ENCODE measurements around the gene PTBP1.
"Not testable (repeated sequence)": the region's sequence is repeated elsewhere in the genome, so short reads cannot be mapped to it uniquely, and the experiment has no call there.

DNA sequence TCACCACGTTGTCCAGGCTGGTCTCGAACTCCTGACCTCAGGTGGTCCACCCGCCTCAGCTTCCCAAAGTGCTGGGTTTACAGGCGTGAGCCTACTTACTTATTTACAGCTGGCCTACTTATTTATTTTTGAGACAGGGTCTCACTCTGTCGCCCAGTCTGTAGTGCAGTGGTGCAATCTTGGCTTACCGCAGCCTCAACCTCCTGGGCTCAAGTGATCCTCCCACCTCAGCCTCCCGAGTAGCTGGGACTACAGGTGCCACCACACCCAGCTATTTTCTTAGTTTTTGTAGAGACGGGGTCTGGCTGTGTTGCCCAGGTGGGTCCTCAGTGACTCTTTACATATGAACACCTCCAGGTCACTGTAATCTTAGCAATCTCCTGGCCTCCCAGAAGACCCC, 51.9 kb downstream of the PTBP1 start:
- TF ChIP-seq CTCF, EZH2 (IDR thresholded peaks at IDR 0.05): not testable (repeated sequence)

Measured in neural progenitor cell (in vitro differentiated cells).